GM12878 (cell line): ENCODE results near the gene TCP11L2. TPM values are rescaled to one million over a fixed set of nuclear protein-coding genes. Genes with fewer than 3 reads are reported as not detected.
A peak's percentile ranks its signal among the peaks of the same experiment; 100 is the strongest.

Source experiments
- ATAC-seq: fragments of 200-7000 bp; cut with Tn5 transposase; 3 replicates; pipeline ENCODE4 v1.9.1; 2020; ENCODE audit warnings: mild to moderate bottlenecking, moderate library complexity
- BruUV-seq: library from RNA; stranded (reverse); fragments of 400-500 nt; replicated peaks from 2 replicates; lab custom pipeline; 2021; lab: Mats Ljungman, UMichigan
- CTCF ChIA-PET: fragments of 300-600 bp; sonication (Branson Sonifier 250); formaldehyde crosslinking; extraction: SDS; loops from one replicate; lab custom pipeline; 2021; ENCODE audit warnings: inconsistent platforms; lab: Yijun Ruan, JAX
- POLR2A ChIA-PET: fragments of 350-600 bp; formaldehyde crosslinking; extraction: SDS; loops from one replicate; lab custom pipeline; 2021; ENCODE audit warnings: inconsistent platforms; lab: Charles Lee
- RAD21 ChIA-PET: fragments of 300-600 bp; sonication (Branson Sonifier 250); formaldehyde crosslinking; loops from one replicate; lab custom pipeline; 2023; ENCODE audit warnings: antibody characterized with exemption; ENCODE audit not compliant: unreplicated experiment; lab: Charles Lee
- SMC1A ChIA-PET: fragments of 300-600 bp; sonication (Branson Sonifier 250); formaldehyde crosslinking; loops from one replicate; lab custom pipeline; 2023; ENCODE audit not compliant: unreplicated experiment, uncharacterized antibody; lab: Charles Lee
- DNase-seq: peaks from one replicate; pipeline ENCODE4 v3.0.0-alpha.2; 2011; ENCODE audit warnings: low read depth, low spot score
- FAIRE-seq: peaks from 3 replicates; lab custom pipeline; 2011; peaks lifted over from hg19 to GRCh38; lab: Jason Lieb, UNC
- H2AFZ ChIP-seq: 2 replicates; pipeline ENCODE4 v1.6.0; 2011; ENCODE audit warnings: low read depth, low read length, control low read depth; ENCODE audit not compliant: control insufficient read depth
- H3K27ac ChIP-seq: 2 replicates; pipeline ENCODE4 v1.5.1; 2011; ENCODE audit warnings: control low read depth; ENCODE audit not compliant: control insufficient read depth, insufficient read depth
- H3K27me3 ChIP-seq, 2 experiments: replicated peaks in 1 of 2; 2 replicates each; pipeline versions ENCODE4 v1.6.0 to v1.6.1; 2011; ENCODE audit warnings: low read length in 1 of 2; ENCODE audit not compliant: control insufficient read depth in 2 of 2, insufficient read depth in 2 of 2
- H3K36me3 ChIP-seq, 2 experiments: 2 replicates each; pipeline ENCODE4 v1.5.1; 2011; ENCODE audit warnings: low read length in 1 of 2; ENCODE audit not compliant: control insufficient read depth in 2 of 2, insufficient read depth in 2 of 2
- H3K4me1 ChIP-seq: 2 replicates; pipeline ENCODE4 v1.6.1; 2011; ENCODE audit warnings: mild to moderate bottlenecking, low read length, moderate library complexity, mixed read lengths; ENCODE audit not compliant: control insufficient read depth, insufficient read depth
- H3K4me2 ChIP-seq: 2 replicates; pipeline ENCODE4 v1.6.0; 2011; ENCODE audit warnings: control low read depth; ENCODE audit not compliant: control insufficient read depth, insufficient read depth
- H3K4me3 ChIP-seq: fragments of 200-600 bp; sonication (generic); 2 replicates; pipeline ENCODE4 v1.5.1; 2016
- H3K79me2 ChIP-seq: 2 replicates; pipeline ENCODE4 v1.6.0; 2011; ENCODE audit warnings: low read length; ENCODE audit not compliant: control insufficient read depth, insufficient read depth
- H3K9ac ChIP-seq: 2 replicates; pipeline ENCODE4 v1.8.0; 2011; ENCODE audit warnings: low read length, control low read depth, mixed read lengths; ENCODE audit not compliant: control insufficient read depth, insufficient read depth
- H3K9me3 ChIP-seq: replicated peaks from 3 replicates; pipeline ENCODE4 v1.5.1; 2011; ENCODE audit warnings: mild to moderate bottlenecking, low read length; ENCODE audit not compliant: control insufficient read depth, insufficient read depth
- H4K20me1 ChIP-seq: 2 replicates; pipeline ENCODE4 v1.6.0; 2011; ENCODE audit not compliant: control insufficient read depth, insufficient read depth
- ATF7 ChIP-seq: fragments of 450-650 bp; IDR thresholded peaks from 2 replicates; pipeline ENCODE4 v1.6.1; 2016; ENCODE audit warnings: low read depth, mild to moderate bottlenecking
- CEBPB ChIP-seq, 2 experiments: fragments of 150-350 bp in 1 of 2; IDR thresholded peaks; 2 replicates each; pipeline ENCODE4 v1.6.1; 2012 to 2014; ENCODE audit warnings: low read depth in 2 of 2, low read length in 2 of 2, borderline replicate concordance in 1 of 2, inconsistent platforms in 1 of 2
- ELK1 ChIP-seq: IDR thresholded peaks from 2 replicates; pipeline ENCODE4 v1.6.1; 2012; ENCODE audit warnings: low read depth, low read length, improper control_type of control experiment
- FOXM1 ChIP-seq: IDR thresholded peaks from 2 replicates; pipeline ENCODE4 v1.6.1; 2012; ENCODE audit warnings: low read depth, mild to moderate bottlenecking, inconsistent platforms, low read length, moderate library complexity
- HDGF ChIP-seq: fragments of 450-650 bp; IDR thresholded peaks from 2 replicates; pipeline ENCODE4 v1.6.1; 2016; ENCODE audit warnings: antibody characterized with exemption
- KLF5 ChIP-seq: fragments of 450-650 bp; IDR thresholded peaks from 2 replicates; pipeline ENCODE4 v1.6.1; 2014; ENCODE audit warnings: mild to moderate bottlenecking; ENCODE audit not compliant: partially characterized antibody
- NFIC ChIP-seq: IDR thresholded peaks from 2 replicates; pipeline ENCODE4 v1.6.1; 2012; ENCODE audit warnings: low read depth, mild to moderate bottlenecking, inconsistent platforms, low read length, moderate library complexity
- PAX8 ChIP-seq: fragments of 450-650 bp; IDR thresholded peaks from 2 replicates; pipeline ENCODE4 v1.6.1; 2017; ENCODE audit warnings: mild to moderate bottlenecking, moderate library complexity
- POLR2AphosphoS5 ChIP-seq: IDR thresholded peaks from 2 replicates; pipeline ENCODE4 v1.6.1; 2011; ENCODE audit warnings: mild to moderate bottlenecking, low read length, inconsistent platforms
- SMAD5 ChIP-seq: IDR thresholded peaks from 2 replicates; pipeline ENCODE4 v1.6.1; 2016; ENCODE audit warnings: antibody characterized with exemption, low read depth
- SMC3 ChIP-seq: IDR thresholded peaks from 2 replicates; pipeline ENCODE4 v1.6.1; 2011; ENCODE audit warnings: low read length, improper control_type of control experiment, borderline replicate concordance
- SREBF2 ChIP-seq: IDR thresholded peaks from 2 replicates; pipeline ENCODE4 v1.6.1; 2012; ENCODE audit warnings: mild to moderate bottlenecking, low read length
- STAT3 ChIP-seq: IDR thresholded peaks from 2 replicates; pipeline ENCODE4 v1.6.1; 2011; ENCODE audit warnings: low read depth, low read length, improper control_type of control experiment
- ZNF207 ChIP-seq: fragments of 450-650 bp; IDR thresholded peaks from 2 replicates; pipeline ENCODE4 v1.6.1; 2014; ENCODE audit warnings: antibody characterized with exemption, mild to moderate bottlenecking, borderline replicate concordance
- ZNF384 ChIP-seq: IDR thresholded peaks from 2 replicates; pipeline ENCODE4 v1.6.1; 2012; ENCODE audit warnings: low read depth, mild to moderate bottlenecking, low read length, improper control_type of control experiment, borderline replicate concordance
- WGBS: methylation state at CpG from one replicate; pipeline ENCODE4 v1.1.6; 2016; ENCODE audit warnings: low lambda C conversion rate; ENCODE audit not compliant: insufficient replicate concordance, insufficient coverage; ENCODE audit errors: missing lambda C conversion rate; 5-methylcytosine and 5-hydroxymethylcytosine counted together
- in situ Hi-C: fragments of 300-500 bp; cut with MboI; formaldehyde crosslinking; loops from 9 replicates; pipeline ENCODE4 v1.14.3; 2018; ENCODE audit warnings: mixed read lengths
- intact Hi-C: fragments of 100-400 bp; cut with micrococcal nuclease; formaldehyde crosslinking; loops from one replicate; pipeline ENCODE4 v1.14.2; 2022; ENCODE audit not compliant: unreplicated experiment
- polyA plus RNA-seq, 11 experiments: library from polyadenylated mRNA; depleted of rRNA in 4 of 11; unstranded in 6 of 11; stranded (reverse) in 5 of 11; fragments of >200 nt; fragmentation: Nextera tagmentation in 4 of 11; fragmentation: Illumina TruSeq in 1 of 11; extraction: Ambion mirVana in 4 of 11; extraction: Trizol in 1 of 11; gene quantifications; 1 replicate in 1 of 11; 2 replicates in 10 of 11; pipeline versions ENCODE4 v1.2.1 to v1.2.3, GENCODE V29; 2011 to 2016; ENCODE audit warnings: inconsistent platforms in 2 of 11, missing spikeins in 2 of 11, low read depth in 1 of 11
- total RNA-seq, 4 experiments: library from RNA; depleted of rRNA in 3 of 4; stranded (reverse); fragments of >200 nt in 3 of 4; fragmentation: Illumina TruSeq in 1 of 4; extraction: Trizol in 1 of 4; gene quantifications; 2 replicates each; pipeline versions ENCODE4 v1.2.1 to v1.2.3, GENCODE V29; 2013 to 2021
- TF ChIP-seq, protein P1 (sequence below): IDR thresholded peaks from 2 replicates; pipeline ENCODE4 v1.6.1; 2012; ENCODE audit warnings: low read depth, low read length, improper control_type of control experiment
- TF ChIP-seq, protein P2 (sequence below): fragments of 450-650 bp; IDR thresholded peaks from 2 replicates; pipeline ENCODE4 v1.6.1; 2017; ENCODE audit warnings: mild to moderate bottlenecking, moderate library complexity

TCP11L2 gene
- total and polyA plus RNA-seq, 10 of the 15 experiments (the other 5 are each of a cell fraction or from before 2014, with no cell fraction given) = 0.18 to 5.0 (median 0.90) TPM

GRCh38 chr12:106300761-106301160 lies 1.8 kb upstream of the TCP11L2 start (continued):
- TF ChIP-seq FOXM1 (no peak), ZNF207 (no peak), SREBF2 (no peak), ATF7 (no peak)

DNA sequence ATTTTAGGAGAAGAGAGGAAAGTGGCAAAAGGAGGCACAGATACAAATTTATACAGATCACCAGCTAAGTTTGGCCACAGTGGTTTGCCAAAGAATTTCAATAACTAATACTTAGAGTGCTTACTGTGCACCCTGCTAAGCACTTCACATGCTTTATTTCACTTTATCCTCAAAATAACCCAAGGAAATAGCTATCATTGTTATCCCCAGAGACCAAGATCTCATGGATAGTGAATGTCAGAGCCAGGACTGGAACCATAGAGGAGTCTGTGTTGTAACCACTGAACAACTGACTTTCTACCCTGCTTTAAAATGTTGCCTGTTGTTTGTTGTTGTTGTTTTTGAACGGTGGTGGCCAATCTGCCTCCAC lies 1.3 kb upstream of the TCP11L2 start:
- H3K36me3 ChIP-seq = no peaks in the 10 kb centered on the region
- no peak overlapping the region; the same call in 1 of the 2 replicates for H3K27ac ChIP-seq
- H4K20me1 ChIP-seq = no peaks in the 10 kb centered on the region
- WGBS = 0% methylated on average over 1 of the region's 1 CpG
- no TSS peak for BruUV-seq
- no peaks in the 10 kb centered on the region for H3K27me3 ChIP-seq
- ChIA-PET POLR2A (no interaction called here), CTCF (interaction anchor here (1.0 to 2.2 kb wide), 9 partner anchors 11 to 541 kb away, joined by 3 to 11 read pairs (median 4); partner anchors contain the start of gene POLR3B), RAD21 (interaction anchor here (0.7 kb wide), 1 partner anchor 31 kb away, joined by 3 read pairs; no protein-coding TSS in a partner anchor), SMC1A (interaction anchor here (0.5 to 2.0 kb wide), 4 partner anchors 16 to 74 kb away, joined by 3 to 7 read pairs (median 6); partner anchors contain the start of gene POLR3B)
- FAIRE-seq = no peak
- peak overlapping the region; percentile 79 for H3K4me2 ChIP-seq
- intact Hi-C loops (no loop called here), in situ Hi-C loops (no loop called here)
- ATAC-seq = no peak
- peaks cover 7% of the 10 kb centered on the region for H3K4me1 ChIP-seq
- H3K79me2 ChIP-seq = no peaks in the 10 kb centered on the region
- no peaks in the 10 kb centered on the region for H3K9me3 ChIP-seq
- no peak overlapping the region for H3K4me3 ChIP-seq
- DNase-seq = no peak
- H2AFZ ChIP-seq = peak overlapping the region; percentile 89
- no peak overlapping the region for H3K9ac ChIP-seq
- TF ChIP-seq, protein P1, sequence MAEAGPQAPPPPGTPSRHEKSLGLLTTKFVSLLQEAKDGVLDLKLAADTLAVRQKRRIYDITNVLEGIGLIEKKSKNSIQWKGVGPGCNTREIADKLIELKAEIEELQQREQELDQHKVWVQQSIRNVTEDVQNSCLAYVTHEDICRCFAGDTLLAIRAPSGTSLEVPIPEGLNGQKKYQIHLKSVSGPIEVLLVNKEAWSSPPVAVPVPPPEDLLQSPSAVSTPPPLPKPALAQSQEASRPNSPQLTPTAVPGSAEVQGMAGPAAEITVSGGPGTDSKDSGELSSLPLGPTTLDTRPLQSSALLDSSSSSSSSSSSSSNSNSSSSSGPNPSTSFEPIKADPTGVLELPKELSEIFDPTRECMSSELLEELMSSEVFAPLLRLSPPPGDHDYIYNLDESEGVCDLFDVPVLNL = no peak
- TF ChIP-seq NFIC (no peak), HDGF (no peak), ELK1 (no peak), POLR2AphosphoS5 (no peak), SMAD5 (no peak), CEBPB (IDR thresholded peaks at IDR 0.05; ENCODE audit: borderline replicate concordance in 1 of 2, low read depth in 2 of 2, low read length in 2 of 2) (no peak), KLF5 (no peak), PAX8 (no peak), ZNF384 (no peak), STAT3 (no peak), SMC3 (no peak)
- TF ChIP-seq, protein P2, sequence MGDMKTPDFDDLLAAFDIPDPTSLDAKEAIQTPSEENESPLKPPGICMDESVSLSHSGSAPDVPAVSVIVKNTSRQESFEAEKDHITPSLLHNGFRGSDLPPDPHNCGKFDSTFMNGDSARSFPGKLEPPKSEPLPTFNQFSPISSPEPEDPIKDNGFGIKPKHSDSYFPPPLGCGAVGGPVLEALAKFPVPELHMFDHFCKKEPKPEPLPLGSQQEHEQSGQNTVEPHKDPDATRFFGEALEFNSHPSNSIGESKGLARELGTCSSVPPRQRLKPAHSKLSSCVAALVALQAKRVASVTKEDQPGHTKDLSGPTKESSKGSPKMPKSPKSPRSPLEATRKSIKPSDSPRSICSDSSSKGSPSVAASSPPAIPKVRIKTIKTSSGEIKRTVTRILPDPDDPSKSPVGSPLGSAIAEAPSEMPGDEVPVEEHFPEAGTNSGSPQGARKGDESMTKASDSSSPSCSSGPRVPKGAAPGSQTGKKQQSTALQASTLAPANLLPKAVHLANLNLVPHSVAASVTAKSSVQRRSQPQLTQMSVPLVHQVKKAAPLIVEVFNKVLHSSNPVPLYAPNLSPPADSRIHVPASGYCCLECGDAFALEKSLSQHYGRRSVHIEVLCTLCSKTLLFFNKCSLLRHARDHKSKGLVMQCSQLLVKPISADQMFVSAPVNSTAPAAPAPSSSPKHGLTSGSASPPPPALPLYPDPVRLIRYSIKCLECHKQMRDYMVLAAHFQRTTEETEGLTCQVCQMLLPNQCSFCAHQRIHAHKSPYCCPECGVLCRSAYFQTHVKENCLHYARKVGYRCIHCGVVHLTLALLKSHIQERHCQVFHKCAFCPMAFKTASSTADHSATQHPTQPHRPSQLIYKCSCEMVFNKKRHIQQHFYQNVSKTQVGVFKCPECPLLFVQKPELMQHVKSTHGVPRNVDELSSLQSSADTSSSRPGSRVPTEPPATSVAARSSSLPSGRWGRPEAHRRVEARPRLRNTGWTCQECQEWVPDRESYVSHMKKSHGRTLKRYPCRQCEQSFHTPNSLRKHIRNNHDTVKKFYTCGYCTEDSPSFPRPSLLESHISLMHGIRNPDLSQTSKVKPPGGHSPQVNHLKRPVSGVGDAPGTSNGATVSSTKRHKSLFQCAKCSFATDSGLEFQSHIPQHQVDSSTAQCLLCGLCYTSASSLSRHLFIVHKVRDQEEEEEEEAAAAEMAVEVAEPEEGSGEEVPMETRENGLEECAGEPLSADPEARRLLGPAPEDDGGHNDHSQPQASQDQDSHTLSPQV = no peak
